Endodermal cell (in vitro differentiated cells): ENCODE measurements around the gene DOP1A. TPM values are rescaled to one million over a fixed set of nuclear protein-coding genes. Genes with fewer than 3 reads are reported as not detected.

Experiments
- DNase-seq: peaks from one replicate; pipeline ENCODE4 v3.0.0-alpha.2; 2017
- H3K27ac ChIP-seq: 2 replicates; pipeline ENCODE4 v1.5.1; 2013; ENCODE audit warnings: mild to moderate bottlenecking, low read depth, low read length, moderate library complexity
- H3K27me3 ChIP-seq: 2 replicates; pipeline ENCODE4 v1.6.1; 2013; ENCODE audit warnings: mild to moderate bottlenecking, low read length, moderate library complexity; ENCODE audit not compliant: insufficient read depth, control insufficient read depth, poor library complexity, severe bottlenecking
- H3K36me3 ChIP-seq: 2 replicates; pipeline ENCODE4 v1.7.0; 2013; ENCODE audit warnings: mild to moderate bottlenecking, low read length, moderate library complexity; ENCODE audit not compliant: control insufficient read depth, insufficient read depth
- H3K4me1 ChIP-seq: one replicate; pipeline ENCODE4 v1.7.0; 2013; ENCODE audit warnings: low read length; ENCODE audit not compliant: control insufficient read depth, insufficient read depth
- H3K4me3 ChIP-seq: 2 replicates; pipeline ENCODE4 v1.5.1; 2013; ENCODE audit warnings: mild to moderate bottlenecking, low read length, moderate library complexity
- H3K9ac ChIP-seq: 2 replicates; pipeline ENCODE4 v1.6.1; 2013; ENCODE audit warnings: mild to moderate bottlenecking, low read length, moderate library complexity; ENCODE audit not compliant: poor library complexity, severe bottlenecking; ENCODE audit errors: extremely low read depth
- H3K9me3 ChIP-seq: 2 replicates; pipeline ENCODE4 v1.6.1; 2013; ENCODE audit warnings: mild to moderate bottlenecking, low read length, moderate library complexity; ENCODE audit not compliant: control insufficient read depth
- H3K27ac Mint-ChIP-seq: 2 replicates; pipeline ENCODE4 v1.8.0; 2020; ENCODE audit warnings: mixed read lengths
- H3K27me3 Mint-ChIP-seq: 2 replicates; pipeline ENCODE4 v1.8.0; 2021; ENCODE audit warnings: mild to moderate bottlenecking, mixed read lengths; ENCODE audit not compliant: insufficient read depth
- H3K36me3 Mint-ChIP-seq: 2 replicates; pipeline ENCODE4 v1.8.0; 2020; ENCODE audit warnings: low read depth, mixed read lengths
- H3K4me1 Mint-ChIP-seq: 2 replicates; pipeline ENCODE4 v1.8.0; 2020; ENCODE audit warnings: mixed read lengths
- H3K4me3 Mint-ChIP-seq: 2 replicates; pipeline ENCODE4 v1.8.0; 2020; ENCODE audit warnings: mild to moderate bottlenecking, moderate library complexity, mixed read lengths
- H3K9me3 Mint-ChIP-seq: 2 replicates; pipeline ENCODE4 v1.8.0; 2020; ENCODE audit warnings: mild to moderate bottlenecking, mixed read lengths
- WGBS, 2 experiments: methylation state at CpG; one replicate each; pipeline versions ENCODE4 v1.1.5 to v1.1.7; 2013; ENCODE audit warnings: missing lambda C conversion rate in 2 of 2, mixed read lengths in 1 of 2; ENCODE audit not compliant: insufficient coverage in 1 of 2, insufficient read length in 1 of 2; 5-methylcytosine and 5-hydroxymethylcytosine counted together
- total RNA-seq, 2 donors: library from RNA; stranded (reverse); fragmentation: NEBNext Ultra II Directional in 1 of 2; extraction: Animal tissue kit (Norgen Biotek cat#: 25700) in 1 of 2; gene quantifications; 2 replicates in 1 of 2; 3 replicates in 1 of 2; pipeline ENCODE4 v1.2.1, GENCODE V29; 2021
- TF ChIP-seq, protein P1 (sequence below): fragments of 200-600 bp; sonication (generic); conservative IDR thresholded peaks from 2 replicates; pipeline ENCODE4 v1.5.0; 2021; ENCODE audit warnings: antibody characterized with exemption, mild to moderate bottlenecking

Gene DOP1A
- total RNA-seq, 2 donors from 2014 or later, result 32.2 to 36.0 TPM

DNA sequence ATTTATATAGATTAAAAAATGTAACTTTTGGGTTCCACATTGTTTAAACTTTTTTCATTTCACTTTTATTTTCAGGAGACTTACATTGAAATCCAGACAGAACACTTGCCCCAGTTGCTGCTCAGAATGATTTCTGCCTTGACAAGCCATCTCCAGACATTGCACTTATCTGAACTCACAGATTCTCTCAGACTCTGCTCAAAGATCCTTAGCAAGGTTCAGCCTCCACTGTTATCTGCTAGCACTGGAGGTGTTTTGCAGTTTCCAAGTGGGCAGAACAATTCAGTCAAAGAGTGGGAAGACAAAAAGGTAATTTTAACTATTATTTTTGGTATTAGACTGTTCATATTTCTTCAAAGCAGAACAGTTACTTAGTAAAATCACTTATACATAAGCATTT is 58.0 kb downstream of the DOP1A start:
- Mint-ChIP-seq H3K4me1 (peaks cover 3% of the 10 kb centered on the region), H3K36me3 (peaks cover 59% of the 10 kb centered on the region), H3K4me3 (no peak overlapping the region), H3K27me3 (no peaks in the 10 kb centered on the region), H3K27ac (no peak overlapping the region), H3K9me3 (no peaks in the 10 kb centered on the region)
- no peak overlapping the region for H3K27ac ChIP-seq
- no peak overlapping the region for H3K9ac ChIP-seq
- TF ChIP-seq, protein P1, sequence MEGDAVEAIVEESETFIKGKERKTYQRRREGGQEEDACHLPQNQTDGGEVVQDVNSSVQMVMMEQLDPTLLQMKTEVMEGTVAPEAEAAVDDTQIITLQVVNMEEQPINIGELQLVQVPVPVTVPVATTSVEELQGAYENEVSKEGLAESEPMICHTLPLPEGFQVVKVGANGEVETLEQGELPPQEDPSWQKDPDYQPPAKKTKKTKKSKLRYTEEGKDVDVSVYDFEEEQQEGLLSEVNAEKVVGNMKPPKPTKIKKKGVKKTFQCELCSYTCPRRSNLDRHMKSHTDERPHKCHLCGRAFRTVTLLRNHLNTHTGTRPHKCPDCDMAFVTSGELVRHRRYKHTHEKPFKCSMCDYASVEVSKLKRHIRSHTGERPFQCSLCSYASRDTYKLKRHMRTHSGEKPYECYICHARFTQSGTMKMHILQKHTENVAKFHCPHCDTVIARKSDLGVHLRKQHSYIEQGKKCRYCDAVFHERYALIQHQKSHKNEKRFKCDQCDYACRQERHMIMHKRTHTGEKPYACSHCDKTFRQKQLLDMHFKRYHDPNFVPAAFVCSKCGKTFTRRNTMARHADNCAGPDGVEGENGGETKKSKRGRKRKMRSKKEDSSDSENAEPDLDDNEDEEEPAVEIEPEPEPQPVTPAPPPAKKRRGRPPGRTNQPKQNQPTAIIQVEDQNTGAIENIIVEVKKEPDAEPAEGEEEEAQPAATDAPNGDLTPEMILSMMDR, result no peak
- H3K4me3 ChIP-seq, result no peak overlapping the region
- no peaks in the 10 kb centered on the region for H3K4me1 ChIP-seq
- DNase-seq, result no peak
- no peaks in the 10 kb centered on the region for H3K27me3 ChIP-seq
- H3K9me3 ChIP-seq, result no peaks in the 10 kb centered on the region
- H3K36me3 ChIP-seq, result peaks cover 92% of the 10 kb centered on the region

GRCh38 chr6:83126223-83126622 is 58.8 kb downstream of the DOP1A start:
- no peaks in the 10 kb centered on the region for H3K27me3 Mint-ChIP-seq
- Histone ChIP-seq H3K9ac (no peak overlapping the region), H3K27ac (no peak overlapping the region), H3K36me3 (peaks cover 94% of the 10 kb centered on the region), H3K4me1 (no peaks in the 10 kb centered on the region), H3K9me3 (no peaks in the 10 kb centered on the region), H3K4me3 (no peak overlapping the region), H3K27me3 (no peaks in the 10 kb centered on the region)
- TF ChIP-seq, protein P1, result no peak
- no peak for DNase-seq
- H3K4me1 Mint-ChIP-seq, result peaks cover 3% of the 10 kb centered on the region
- 95 to 100% methylated on average over 2 of the region's 2 CpGs for whole genome bisulfite sequencing, 2 experiments
- no peak overlapping the region for H3K4me3 Mint-ChIP-seq
- no peaks in the 10 kb centered on the region for H3K9me3 Mint-ChIP-seq
- H3K36me3 Mint-ChIP-seq, result peaks cover 59% of the 10 kb centered on the region
- H3K27ac Mint-ChIP-seq, result peak overlapping the region; percentile 33

- no peak overlapping the region for H3K9ac ChIP-seq
- Mint-ChIP-seq H3K27ac (peak overlapping the region; percentile 33), H3K27me3 (no peaks in the 10 kb centered on the region), H3K9me3 (no peaks in the 10 kb centered on the region), H3K4me3 (no peak overlapping the region), H3K36me3 (peaks cover 61% of the 10 kb centered on the region), H3K4me1 (peaks cover 3% of the 10 kb centered on the region)
- H3K4me3 ChIP-seq, result no peak overlapping the region
- H3K27me3 ChIP-seq, result no peaks in the 10 kb centered on the region
- DNase-seq, result no peak
- no peak overlapping the region for H3K27ac ChIP-seq
- H3K36me3 ChIP-seq, result peaks cover 95% of the 10 kb centered on the region
- H3K9me3 ChIP-seq, result no peaks in the 10 kb centered on the region
- 92 to 98% methylated on average over 4 to 5 of the region's 5 CpGs for WGBS, 2 experiments
- no peaks in the 10 kb centered on the region for H3K4me1 ChIP-seq
- TF ChIP-seq, protein P1, result no peak
Observed at GRCh38 chr6:83126807-83127206, 59.3 kb downstream of the DOP1A start.
